LNCAP (cell line): ENCODE measurements around the gene KARS1.

Experiments
- TF ChIP-seq, protein P1 (sequence below): fragments of 450-650 bp; IDR thresholded peaks from 2 replicates; pipeline ENCODE4 v1.5.1; 2017; ENCODE audit warnings: mild to moderate bottlenecking

The KARS1 gene

DNA sequence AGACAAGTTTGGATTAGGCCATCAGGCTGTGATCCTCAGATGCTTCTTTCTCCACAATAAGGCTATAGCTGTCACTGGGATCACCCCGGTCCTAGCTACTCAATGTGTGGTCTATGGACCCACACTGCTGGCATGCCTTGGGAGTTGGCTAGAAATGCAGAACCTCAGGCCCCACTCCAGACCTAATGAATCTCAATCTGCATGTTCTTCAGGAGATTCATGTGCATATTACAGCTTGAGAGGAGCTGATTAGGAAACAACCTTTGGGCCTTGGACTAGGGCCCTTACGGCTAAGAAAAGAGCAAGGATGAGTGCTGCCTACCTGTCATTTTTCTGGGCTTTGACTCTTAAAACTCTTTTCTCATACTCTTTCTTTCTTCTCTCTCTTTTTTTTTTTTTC is 31.8 kb downstream of the KARS1 start:
- TF ChIP-seq, protein P1, sequence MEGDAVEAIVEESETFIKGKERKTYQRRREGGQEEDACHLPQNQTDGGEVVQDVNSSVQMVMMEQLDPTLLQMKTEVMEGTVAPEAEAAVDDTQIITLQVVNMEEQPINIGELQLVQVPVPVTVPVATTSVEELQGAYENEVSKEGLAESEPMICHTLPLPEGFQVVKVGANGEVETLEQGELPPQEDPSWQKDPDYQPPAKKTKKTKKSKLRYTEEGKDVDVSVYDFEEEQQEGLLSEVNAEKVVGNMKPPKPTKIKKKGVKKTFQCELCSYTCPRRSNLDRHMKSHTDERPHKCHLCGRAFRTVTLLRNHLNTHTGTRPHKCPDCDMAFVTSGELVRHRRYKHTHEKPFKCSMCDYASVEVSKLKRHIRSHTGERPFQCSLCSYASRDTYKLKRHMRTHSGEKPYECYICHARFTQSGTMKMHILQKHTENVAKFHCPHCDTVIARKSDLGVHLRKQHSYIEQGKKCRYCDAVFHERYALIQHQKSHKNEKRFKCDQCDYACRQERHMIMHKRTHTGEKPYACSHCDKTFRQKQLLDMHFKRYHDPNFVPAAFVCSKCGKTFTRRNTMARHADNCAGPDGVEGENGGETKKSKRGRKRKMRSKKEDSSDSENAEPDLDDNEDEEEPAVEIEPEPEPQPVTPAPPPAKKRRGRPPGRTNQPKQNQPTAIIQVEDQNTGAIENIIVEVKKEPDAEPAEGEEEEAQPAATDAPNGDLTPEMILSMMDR = no peak

GRCh38 chr16:75614066-75614897 is 33.2 kb downstream of the KARS1 start:
- TF ChIP-seq, protein P1 = no peak

GRCh38 chr16:75606507-75606906 is 41.0 kb downstream of the KARS1 start:
- TF ChIP-seq, protein P1 = no peak

GRCh38 chr16:75603241-75603640 is 44.2 kb downstream of the KARS1 start:
- TF ChIP-seq, protein P1 = no peak

DNA sequence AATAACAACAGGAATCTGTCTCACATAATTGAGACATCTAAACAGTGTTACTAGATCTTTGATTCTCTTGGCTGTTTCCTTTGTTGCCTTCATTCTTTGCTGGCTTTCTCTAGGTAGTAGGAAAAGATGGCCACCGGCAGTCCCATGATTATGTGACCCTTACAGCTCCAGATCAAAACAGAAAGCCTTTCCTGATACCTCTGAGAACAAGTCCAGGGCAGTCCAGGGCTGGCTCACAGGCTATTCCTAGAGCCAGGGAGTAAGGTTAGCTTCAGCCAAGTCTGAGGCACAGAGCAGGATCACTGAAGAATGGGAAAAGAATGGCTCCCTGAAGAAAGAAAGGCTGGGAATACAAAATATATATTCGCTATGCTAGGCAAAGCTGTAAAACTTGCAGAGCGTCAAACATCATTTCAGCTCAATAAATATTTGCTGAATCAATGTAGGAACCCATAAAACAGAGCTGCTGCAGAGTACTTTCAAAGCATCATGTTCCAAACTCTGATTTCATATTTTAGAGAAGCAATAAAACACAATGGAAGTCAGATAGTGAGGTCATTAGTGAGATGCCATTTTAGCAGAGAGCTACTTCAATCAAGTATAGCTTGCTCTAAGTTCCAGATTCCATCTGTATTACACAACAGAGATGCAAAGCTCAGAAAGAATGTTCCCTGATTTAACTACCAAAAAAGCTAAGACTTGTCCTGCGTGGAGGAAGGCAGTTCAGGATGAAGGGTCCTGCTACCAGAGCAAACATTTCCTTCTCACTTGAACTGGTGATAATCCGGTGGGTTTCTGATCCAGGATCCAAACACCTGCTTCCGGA is 47.8 kb downstream of the KARS1 start:
- TF ChIP-seq, protein P1 = no peak

- TF ChIP-seq, protein P1 = no peak
Observed at GRCh38 chr16:75593825-75594820, 53.3 kb downstream of the KARS1 start.

GRCh38 chr16:75593308-75593707 is 54.2 kb downstream of the KARS1 start:
- TF ChIP-seq, protein P1 = no peak
